Nephron (organoid): ENCODE measurements around the gene SMIM24.

ENCODE experiments used
- H3K27ac Mint-ChIP-seq, 3 experiments: 2 replicates each; pipeline ENCODE4 v1.8.0; 2020; ENCODE audit warnings: mixed read lengths in 3 of 3, mild to moderate bottlenecking in 2 of 3, moderate library complexity in 1 of 3
- H3K27me3 Mint-ChIP-seq: 2 replicates; pipeline ENCODE4 v1.8.0; 2021; ENCODE audit warnings: low read depth, mild to moderate bottlenecking, moderate library complexity, mixed read lengths
- H3K36me3 Mint-ChIP-seq: 2 replicates; pipeline ENCODE4 v1.8.0; 2020; ENCODE audit warnings: low read depth, mixed read lengths
- H3K4me1 Mint-ChIP-seq: 2 replicates; pipeline ENCODE4 v1.8.0; 2020; ENCODE audit warnings: mixed read lengths
- H3K4me3 Mint-ChIP-seq, 3 experiments: 2 replicates each; pipeline ENCODE4 v1.8.0; 2020; ENCODE audit warnings: mild to moderate bottlenecking in 3 of 3, mixed read lengths in 3 of 3, moderate library complexity in 2 of 3
- H3K9me3 Mint-ChIP-seq: 2 replicates; pipeline ENCODE4 v1.8.0; 2020; ENCODE audit warnings: mixed read lengths
- TF ChIP-seq, protein P1 (sequence below), 3 experiments: fragments of 200-600 bp; sonication (generic); IDR thresholded peaks; one replicate each; pipeline ENCODE4 v1.5.0; 2021; ENCODE audit warnings: antibody characterized with exemption in 3 of 3; ENCODE audit not compliant: unreplicated experiment in 3 of 3

The SMIM24 gene

DNA sequence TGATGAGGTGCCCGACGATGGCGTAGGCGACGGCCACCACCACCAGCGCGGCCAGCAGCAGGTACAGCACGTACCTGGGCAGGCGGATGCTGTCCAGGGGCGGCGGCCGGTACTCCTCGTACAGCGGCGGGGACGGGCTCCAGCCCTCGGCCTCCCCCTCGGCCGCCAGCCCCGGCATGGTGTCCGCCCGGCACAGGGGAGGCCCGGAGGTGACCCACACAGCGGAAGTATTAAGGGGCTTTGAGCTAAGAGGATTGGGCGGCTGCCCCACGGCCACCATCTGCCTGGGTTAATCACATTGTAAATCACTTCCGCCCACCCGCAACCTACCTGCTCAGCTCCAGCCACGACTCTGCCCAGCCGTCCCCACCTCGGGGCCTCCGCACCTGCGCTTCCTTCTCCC lies 2.9 kb upstream of the SMIM24 start, which contains the start of gene SMIM44:
TSS of gene SMIM44 (minus strand) at position 216 of the 403 bp plus-strand sequence. CDS start at position 178, 38 bp downstream.
- Mint-ChIP-seq H3K4me1 (no peaks in the 10 kb centered on the region), H3K4me3 (no peak within 1 kb of the TSS), H3K9me3 (no peaks in the 10 kb centered on the region), H3K36me3 (peaks cover 4% of the 10 kb centered on the region), H3K27ac (no peak within 1 kb of the TSS), H3K27me3 (peaks cover 45% of the 10 kb centered on the region)
- TF ChIP-seq, protein P1, sequence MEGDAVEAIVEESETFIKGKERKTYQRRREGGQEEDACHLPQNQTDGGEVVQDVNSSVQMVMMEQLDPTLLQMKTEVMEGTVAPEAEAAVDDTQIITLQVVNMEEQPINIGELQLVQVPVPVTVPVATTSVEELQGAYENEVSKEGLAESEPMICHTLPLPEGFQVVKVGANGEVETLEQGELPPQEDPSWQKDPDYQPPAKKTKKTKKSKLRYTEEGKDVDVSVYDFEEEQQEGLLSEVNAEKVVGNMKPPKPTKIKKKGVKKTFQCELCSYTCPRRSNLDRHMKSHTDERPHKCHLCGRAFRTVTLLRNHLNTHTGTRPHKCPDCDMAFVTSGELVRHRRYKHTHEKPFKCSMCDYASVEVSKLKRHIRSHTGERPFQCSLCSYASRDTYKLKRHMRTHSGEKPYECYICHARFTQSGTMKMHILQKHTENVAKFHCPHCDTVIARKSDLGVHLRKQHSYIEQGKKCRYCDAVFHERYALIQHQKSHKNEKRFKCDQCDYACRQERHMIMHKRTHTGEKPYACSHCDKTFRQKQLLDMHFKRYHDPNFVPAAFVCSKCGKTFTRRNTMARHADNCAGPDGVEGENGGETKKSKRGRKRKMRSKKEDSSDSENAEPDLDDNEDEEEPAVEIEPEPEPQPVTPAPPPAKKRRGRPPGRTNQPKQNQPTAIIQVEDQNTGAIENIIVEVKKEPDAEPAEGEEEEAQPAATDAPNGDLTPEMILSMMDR (IDR thresholded peaks at IDR 0.05; ENCODE audit: unreplicated experiment in 3 of 3), result no peak

- Mint-ChIP-seq H3K27ac (no peak overlapping the region), H3K27me3 (peaks cover 46% of the 10 kb centered on the region), H3K36me3 (peaks cover 4% of the 10 kb centered on the region), H3K4me1 (no peaks in the 10 kb centered on the region), H3K4me3 (no peak overlapping the region), H3K9me3 (no peaks in the 10 kb centered on the region)
- TF ChIP-seq, protein P1 (IDR thresholded peaks at IDR 0.05; ENCODE audit: unreplicated experiment in 3 of 3), result no peak
These were observed 2.3 kb upstream of the SMIM24 start for GRCh38 chr19:3482507-3483225.

GRCh38 chr19:3481241-3482090 lies 1.1 kb upstream of the SMIM24 start:
- peak overlapping the region in 2 of 3 experiments; percentile 84 to 95 for H3K27ac Mint-ChIP-seq
- TF ChIP-seq, protein P1 (IDR thresholded peaks at IDR 0.05; ENCODE audit: unreplicated experiment in 3 of 3), result no peak
- no peak overlapping the region for H3K4me3 Mint-ChIP-seq
- H3K4me1 Mint-ChIP-seq, result no peaks in the 10 kb centered on the region
- H3K9me3 Mint-ChIP-seq, result no peaks in the 10 kb centered on the region
- no peaks in the 10 kb centered on the region for H3K36me3 Mint-ChIP-seq
- H3K27me3 Mint-ChIP-seq, result peaks cover 46% of the 10 kb centered on the region

- TF ChIP-seq, protein P1 (IDR thresholded peaks at IDR 0.05; ENCODE audit: unreplicated experiment in 3 of 3), result no peak
- no peaks in the 10 kb centered on the region for H3K4me1 Mint-ChIP-seq
- H3K27me3 Mint-ChIP-seq, result peaks cover 43% of the 10 kb centered on the region
- peak overlapping the region in 2 of 3 experiments; percentile 51 to 89 for H3K27ac Mint-ChIP-seq
- H3K36me3 Mint-ChIP-seq, result no peaks in the 10 kb centered on the region
- no peaks in the 10 kb centered on the region for H3K9me3 Mint-ChIP-seq
- H3K4me3 Mint-ChIP-seq, result peak overlapping the region; percentile 53 to 84 (median 75)
These were observed 500 bp downstream of the SMIM24 start for GRCh38 chr19:3479834-3480215.

DNA sequence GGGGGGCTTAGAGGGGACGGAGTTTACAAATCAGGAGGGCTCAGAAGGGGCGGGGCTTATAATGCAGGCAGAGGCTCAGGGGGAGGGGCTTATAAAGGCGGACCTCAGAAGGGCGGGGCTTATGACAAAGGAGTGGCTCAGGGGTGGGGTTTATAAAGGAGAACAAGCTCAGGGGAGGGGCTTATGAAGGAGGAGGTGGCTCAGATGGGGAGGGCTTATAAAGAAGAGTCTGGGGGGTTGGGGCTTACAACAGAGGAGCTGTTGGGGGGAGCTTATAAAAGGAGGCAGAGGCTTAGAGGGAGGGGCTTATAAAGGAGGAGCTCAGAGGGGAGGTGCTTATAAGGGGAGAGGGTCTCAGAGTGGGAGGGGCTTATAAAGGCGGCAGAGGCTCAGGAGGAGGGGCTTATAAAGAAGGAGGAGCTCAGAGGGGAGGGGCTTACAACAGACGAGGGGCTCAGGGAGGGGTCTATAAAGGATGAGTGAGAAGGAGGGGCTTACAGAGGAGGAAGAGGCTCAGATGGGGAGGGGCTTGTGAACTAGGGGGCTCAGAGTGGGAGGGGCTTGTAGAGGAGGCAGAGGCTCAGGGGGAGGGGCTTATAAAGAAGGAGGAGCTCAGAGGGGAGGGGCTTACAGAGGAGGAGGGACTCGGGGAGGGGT lies 1.0 kb downstream of the SMIM24 start:
- Mint-ChIP-seq H3K27me3 (peaks cover 39% of the 10 kb centered on the region), H3K9me3 (no peaks in the 10 kb centered on the region), H3K4me3 (peak overlapping the region; percentile 53 to 84 (median 75)), H3K36me3 (no peaks in the 10 kb centered on the region), H3K27ac (peak overlapping the region in 1 of 3 experiments; percentile 89), H3K4me1 (no peaks in the 10 kb centered on the region)
- TF ChIP-seq, protein P1 (IDR thresholded peaks at IDR 0.05; ENCODE audit: unreplicated experiment in 3 of 3), result no peak
